GM23338 (cell line): Measurements from ENCODE around the gene CLDN20.

Experiments
- CREB1 ChIP-seq: fragments of 250-450 bp; sonication (Bioruptor Pico); IDR thresholded peaks from 2 replicates; pipeline ENCODE4 v1.5.0; 2020; ENCODE audit warnings: low read depth, mild to moderate bottlenecking, moderate library complexity
- CTCF ChIP-seq, 2 experiments: fragments of 200-600 bp in 1 of 2; sonication (generic) in 1 of 2; conservative IDR thresholded peaks; 2 replicates each; pipeline versions ENCODE4 v1.5.1 to v1.6.1; 2016 to 2017; ENCODE audit warnings: antibody characterized with exemption in 2 of 2, low read depth in 2 of 2, mild to moderate bottlenecking in 2 of 2, moderate library complexity in 1 of 2
- ETS1 ChIP-seq: IDR thresholded peaks from 2 replicates; pipeline ENCODE4 v1.6.1; 2016; ENCODE audit warnings: antibody characterized with exemption
- EZH2 ChIP-seq: fragments of 200-600 bp; sonication (generic); IDR thresholded peaks from one replicate; pipeline ENCODE4 v1.8.0; 2017; ENCODE audit warnings: antibody characterized with exemption, mild to moderate bottlenecking, low read depth; ENCODE audit not compliant: unreplicated experiment
- EZH2phosphoT487 ChIP-seq: fragments of 200-600 bp; sonication (generic); IDR thresholded peaks from one replicate; pipeline ENCODE4 v1.8.1; 2018; ENCODE audit warnings: antibody characterized with exemption; ENCODE audit not compliant: unreplicated experiment
- JUNB ChIP-seq: IDR thresholded peaks from one replicate; pipeline ENCODE4 v1.6.1; 2016; ENCODE audit warnings: antibody characterized with exemption; ENCODE audit not compliant: unreplicated experiment
- NANOG ChIP-seq: IDR thresholded peaks from 2 replicates; pipeline ENCODE4 v1.6.1; 2016; ENCODE audit warnings: antibody characterized with exemption, borderline replicate concordance
- POLR2AphosphoS5 ChIP-seq: IDR thresholded peaks from 2 replicates; pipeline ENCODE4 v1.6.1; 2016; ENCODE audit warnings: antibody characterized with exemption, low read depth
- REST ChIP-seq: IDR thresholded peaks from one replicate; pipeline ENCODE4 v1.6.1; 2018; ENCODE audit warnings: antibody characterized with exemption; ENCODE audit not compliant: unreplicated experiment
- STAT1 ChIP-seq: IDR thresholded peaks from one replicate; pipeline ENCODE4 v1.6.1; 2016; ENCODE audit warnings: antibody characterized with exemption; ENCODE audit not compliant: unreplicated experiment
- ZNF114 ChIP-seq: fragments of 250-450 bp; sonication (Bioruptor Pico); IDR thresholded peaks from 2 replicates; pipeline ENCODE4 v1.5.0; 2020; ENCODE audit warnings: mild to moderate bottlenecking, moderate library complexity
- ZNF331 ChIP-seq: fragments of 250-450 bp; sonication (Bioruptor Pico); IDR thresholded peaks from 2 replicates; pipeline ENCODE4 v1.5.0; 2020; ENCODE audit warnings: low read depth, mild to moderate bottlenecking, moderate library complexity

- TF ChIP-seq EZH2phosphoT487 (no peak), CTCF (conservative IDR thresholded peaks at IDR 0.05; ENCODE audit: low read depth in 2 of 2) (no peak), EZH2 (no peak), JUNB (no peak), REST (no peak), ETS1 (no peak), POLR2AphosphoS5 (no peak), CREB1 (CRISPR knock-in tag) (no peak), NANOG (no peak), ZNF114 (CRISPR knock-in tag) (no peak), ZNF331 (CRISPR knock-in tag) (no peak), STAT1 (no peak)
These were observed 43.9 kb upstream of the CLDN20 start for GRCh38 chr6:155219858-155220301.
